Measurements from ENCODE around the gene MMP17.

- TF ChIP-seq TAF1 (IDR thresholded peaks at IDR 0.05; ENCODE audit: low read depth, low read length) = no peak
- TF ChIP-seq POLR2AphosphoS5 (IDR thresholded peaks at IDR 0.05; ENCODE audit: low read depth, low read length) = no peak
- TF ChIP-seq POLR2A (IDR thresholded peaks at IDR 0.05; ENCODE audit: low read depth, low read length) = no peak
- no peak for TF ChIP-seq SPI1 (IDR thresholded peaks at IDR 0.05; ENCODE audit: low read depth, low read length)
- TF ChIP-seq PAX5 (IDR thresholded peaks at IDR 0.05; ENCODE audit: insufficient read depth, low read length, severe bottlenecking) = no peak
Measured at GRCh38 chr12:131896811-131897270, 68.6 kb downstream of the MMP17 start.

Measured in GM12891 (cell line).